ENCODE measurements around the gene MLEC.

- no peak for TF ChIP-seq CTCF (IDR thresholded peaks at IDR 0.05)
- no peak for TF ChIP-seq POLR2AphosphoS5 (IDR thresholded peaks at IDR 0.05)
Measured at GRCh38 chr12:120661432-120661831, 25.5 kb upstream of the MLEC start.

All from breast epithelium (tissue), 3 donors.